GM19351 (cell line): ENCODE data around the gene NEU1.
A peak's percentile ranks its signal among the peaks of the same experiment; 100 is the strongest.
"Not testable (repeated sequence)": the region's sequence is repeated elsewhere in the genome, so short reads cannot be mapped to it uniquely, and the experiment has no call there.

Experiments
- ATAC-seq: cut with Tn5 transposase; IDR thresholded peaks from one replicate; pipeline ENCODE4 v1.9.1; 2021; ENCODE audit warnings: mild to moderate bottlenecking, moderate library complexity; ENCODE audit not compliant: unreplicated experiment

Gene NEU1

DNA sequence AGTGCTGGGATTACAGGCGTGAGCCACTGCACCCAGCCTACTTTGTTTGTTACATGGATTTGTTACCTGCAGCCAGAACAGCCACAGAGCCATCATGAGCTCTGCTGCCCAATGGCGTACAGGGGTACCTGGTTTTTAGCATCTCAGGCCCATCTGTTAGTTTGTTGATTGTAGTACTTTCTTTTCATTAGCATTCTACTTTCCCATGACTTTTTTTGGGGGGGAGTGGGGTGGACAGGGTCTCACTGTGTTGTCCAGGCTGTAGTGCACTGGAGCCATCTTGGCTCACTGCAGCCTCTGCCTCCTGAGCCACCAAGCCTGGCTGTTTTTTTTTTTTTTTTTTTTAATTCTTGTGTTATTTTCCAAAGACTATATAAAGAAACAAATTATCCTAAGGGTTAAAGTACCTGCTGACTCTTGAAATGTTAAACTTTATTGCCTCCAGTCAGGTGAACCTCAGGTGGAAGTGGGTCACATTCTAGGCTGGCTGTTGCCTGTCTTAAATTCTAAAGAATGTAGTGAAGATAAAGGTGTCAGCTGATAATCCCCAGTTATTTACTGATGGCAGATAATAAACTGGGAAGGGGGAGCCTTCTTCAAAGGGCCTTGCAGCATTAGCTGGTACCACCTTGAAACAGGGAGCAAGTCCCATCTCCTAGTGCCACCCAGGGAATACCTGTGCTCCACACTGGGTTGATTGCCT is 15.2 kb downstream of the NEU1 start:
- no peak for ATAC-seq

DNA sequence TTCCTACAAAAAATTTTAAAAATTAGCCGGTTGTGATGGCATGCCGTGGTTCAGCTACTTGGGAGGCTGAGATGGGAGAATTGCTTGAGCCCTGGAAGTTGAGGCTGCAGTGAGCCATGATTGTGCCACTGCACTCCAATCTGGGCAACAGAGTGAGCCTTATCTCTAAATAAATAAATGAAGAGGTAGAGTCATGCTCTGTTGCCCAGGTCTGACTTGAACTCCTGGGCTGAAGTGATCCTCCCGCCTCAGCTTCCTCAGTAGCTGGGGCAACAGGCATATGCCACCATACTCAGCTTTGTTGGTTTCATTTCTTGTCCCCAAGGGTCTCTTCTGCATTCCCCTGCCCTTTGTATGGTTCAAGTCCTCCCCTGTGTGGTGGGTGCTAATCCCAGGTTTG is 18.1 kb downstream of the NEU1 start:
- ATAC-seq, result no peak

DNA sequence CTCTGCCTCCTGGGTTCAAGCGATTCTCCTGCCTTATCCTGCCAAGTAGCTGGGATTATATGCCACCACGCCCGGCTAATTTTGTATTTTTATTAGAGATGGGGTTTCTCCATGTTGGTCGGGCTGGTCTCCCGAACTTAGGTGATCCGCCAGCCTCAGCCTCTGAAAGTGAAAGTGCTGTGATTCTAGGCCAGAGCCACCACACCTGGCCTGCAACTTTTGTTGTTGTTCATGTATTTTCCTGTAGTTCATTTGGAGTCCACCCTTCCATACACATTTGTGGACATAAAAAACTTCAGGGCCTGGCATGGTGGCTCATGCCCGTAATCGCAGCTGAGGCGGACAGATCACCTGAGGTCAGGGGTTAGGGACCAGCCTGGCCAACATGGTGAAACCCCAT is 20.6 kb downstream of the NEU1 start:
- no peak for ATAC-seq

DNA sequence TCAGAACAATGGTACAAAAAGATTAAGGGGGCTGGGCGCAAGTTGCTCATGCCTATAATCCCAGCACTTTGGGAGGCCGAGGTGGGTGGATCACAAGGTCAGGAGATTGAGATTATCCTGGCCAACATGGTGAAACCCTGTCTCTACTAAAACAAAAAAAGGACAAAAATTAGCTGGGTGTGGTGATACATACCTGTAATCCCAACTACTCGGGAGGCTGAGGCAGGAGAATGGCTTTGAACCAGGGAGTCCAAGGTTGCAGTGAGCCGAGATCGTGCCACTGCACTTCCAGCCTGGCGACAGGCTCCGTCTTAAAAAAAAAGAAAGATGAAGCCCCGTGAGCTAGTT is 22.9 kb downstream of the NEU1 start:
- not testable (repeated sequence) for ATAC-seq

DNA sequence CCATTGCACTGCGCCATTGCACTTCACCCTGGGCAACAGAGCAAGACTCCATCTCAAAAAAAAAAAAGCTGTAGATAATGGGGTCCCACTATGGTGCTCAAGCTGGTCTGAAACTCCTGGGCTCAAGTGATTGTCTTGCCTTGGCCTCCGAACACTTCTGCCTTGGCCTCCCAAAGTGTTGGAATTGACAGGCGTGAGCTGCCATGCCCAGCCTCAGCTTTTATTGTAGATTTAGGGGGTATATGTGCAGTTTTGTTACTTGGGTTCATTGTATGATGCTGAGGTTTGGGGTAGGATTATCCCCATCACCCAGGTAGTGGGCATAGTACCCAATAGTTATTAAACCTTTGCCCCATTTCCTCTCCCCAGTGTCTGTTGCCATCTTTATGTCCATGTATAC is 23.7 kb downstream of the NEU1 start:
- ATAC-seq, result no peak

DNA sequence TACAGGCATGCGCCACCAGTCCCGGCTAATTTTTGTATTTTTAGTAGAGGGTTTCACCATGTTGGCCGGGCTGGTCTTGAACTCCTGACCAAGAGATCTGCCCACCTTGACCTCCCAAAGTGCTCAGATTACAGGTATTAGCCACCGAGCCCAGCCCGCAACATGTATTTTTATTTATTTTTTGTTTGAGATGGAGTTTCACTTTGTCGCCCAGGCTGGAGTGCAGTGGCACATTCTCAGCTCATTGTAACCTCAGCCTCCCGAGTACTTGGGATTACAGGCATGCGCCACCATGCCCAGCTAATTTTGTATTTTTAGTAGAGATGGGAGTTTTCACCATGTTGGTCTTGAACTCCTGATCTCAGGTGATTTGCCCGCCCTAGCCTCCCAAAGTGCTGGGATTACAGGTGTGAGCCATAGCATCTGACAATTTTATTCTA is 24.5 kb downstream of the NEU1 start:
- ATAC-seq, result not testable (repeated sequence)

DNA sequence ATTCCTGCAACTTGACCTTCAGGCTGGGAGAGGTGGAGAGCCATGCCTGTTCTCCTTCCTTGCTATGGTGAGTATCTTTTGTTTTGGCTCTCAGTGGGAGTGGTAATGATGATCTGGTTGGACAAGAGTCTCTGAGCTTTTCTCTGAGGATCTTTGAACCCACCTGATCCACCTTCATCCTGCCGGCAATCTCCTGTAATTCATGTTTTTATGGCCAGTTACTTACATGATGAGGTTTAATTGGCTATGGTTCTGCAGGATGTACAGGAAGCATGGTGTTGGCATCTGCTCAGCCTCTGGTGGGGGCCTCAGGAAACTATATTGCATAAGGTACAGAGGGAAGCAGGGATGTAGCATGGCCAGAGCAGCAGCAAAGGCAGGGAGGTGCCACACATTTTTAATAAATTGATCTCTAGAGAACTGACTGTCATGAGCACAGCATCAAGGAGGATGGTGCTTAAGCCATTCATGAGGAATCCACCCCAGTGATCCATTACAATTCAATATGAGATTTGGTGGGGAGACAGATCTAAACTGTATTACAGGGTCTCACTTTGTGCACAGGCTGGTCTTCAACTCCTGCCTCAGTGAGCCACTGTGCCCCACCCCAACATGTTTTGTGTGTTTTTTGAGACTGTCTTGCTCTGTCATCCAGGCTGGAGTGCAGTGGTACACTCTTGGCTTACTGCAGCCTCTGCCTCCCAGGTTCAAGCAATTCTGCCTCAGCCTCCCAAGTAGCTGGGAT is 25.1 kb downstream of the NEU1 start:
- no peak for ATAC-seq

DNA sequence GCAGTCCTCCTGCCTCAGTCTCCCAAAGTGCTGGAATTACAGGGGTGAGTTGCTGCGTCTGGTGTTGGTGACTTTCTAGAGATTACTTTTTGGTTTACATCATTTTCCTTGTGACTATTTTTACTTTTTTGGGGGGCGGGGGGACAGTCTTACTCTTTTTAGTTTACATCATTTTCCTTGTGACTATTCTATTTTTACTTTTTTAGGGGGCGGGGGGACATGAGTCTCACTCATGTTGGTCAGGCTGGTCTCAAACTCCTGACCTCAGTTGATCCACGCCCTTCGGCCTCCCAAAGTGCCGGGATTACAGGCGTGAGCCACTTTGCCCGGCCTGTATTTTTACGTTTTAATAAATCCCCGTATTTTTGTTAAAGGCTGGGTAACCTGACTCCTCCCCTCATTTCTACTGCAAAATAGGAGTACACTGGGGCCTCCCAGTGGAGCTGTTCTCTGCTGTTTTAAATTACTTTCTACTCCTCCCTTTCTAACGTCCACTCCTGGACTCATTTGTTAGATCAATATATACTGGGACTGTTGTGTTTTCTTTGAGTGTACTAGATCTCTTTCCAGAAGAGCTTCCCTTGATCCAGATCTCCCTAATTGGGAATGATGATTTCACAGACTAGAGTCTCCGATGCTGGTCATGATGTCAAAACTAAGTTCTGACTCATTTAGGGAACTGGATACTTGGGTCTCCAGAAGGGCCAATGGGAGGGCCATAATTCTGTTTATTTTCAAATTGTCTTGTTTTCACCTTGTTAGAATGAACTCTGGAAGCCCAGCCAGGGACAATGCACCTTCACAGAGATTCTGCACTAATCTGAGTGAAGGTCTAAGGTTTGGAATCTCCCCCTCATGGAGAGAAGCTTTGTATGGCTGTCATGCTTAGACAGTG is 25.9 kb downstream of the NEU1 start:
- ATAC-seq, result no peak

DNA sequence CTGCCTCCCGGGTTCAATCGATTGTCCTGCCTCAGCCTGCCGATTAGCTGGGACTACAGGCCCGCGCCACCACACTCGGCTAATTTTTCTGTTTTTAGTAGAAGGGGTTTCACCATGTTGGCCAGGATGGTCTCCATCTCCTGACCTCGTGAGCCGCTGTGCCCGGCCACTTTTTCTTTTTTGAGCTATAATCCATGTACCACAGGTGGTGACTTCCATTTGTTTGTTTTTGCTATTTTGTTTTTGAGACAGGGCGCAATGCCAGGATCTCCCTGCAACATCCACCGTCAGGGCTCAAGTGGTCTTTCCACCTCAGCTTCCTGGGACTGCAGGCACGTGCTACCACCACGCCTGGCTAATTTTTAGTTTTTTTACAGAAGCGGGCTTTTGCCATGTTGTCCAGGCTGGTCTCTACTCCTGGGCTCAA is 26.6 kb downstream of the NEU1 start:
- ATAC-seq, result no peak

DNA sequence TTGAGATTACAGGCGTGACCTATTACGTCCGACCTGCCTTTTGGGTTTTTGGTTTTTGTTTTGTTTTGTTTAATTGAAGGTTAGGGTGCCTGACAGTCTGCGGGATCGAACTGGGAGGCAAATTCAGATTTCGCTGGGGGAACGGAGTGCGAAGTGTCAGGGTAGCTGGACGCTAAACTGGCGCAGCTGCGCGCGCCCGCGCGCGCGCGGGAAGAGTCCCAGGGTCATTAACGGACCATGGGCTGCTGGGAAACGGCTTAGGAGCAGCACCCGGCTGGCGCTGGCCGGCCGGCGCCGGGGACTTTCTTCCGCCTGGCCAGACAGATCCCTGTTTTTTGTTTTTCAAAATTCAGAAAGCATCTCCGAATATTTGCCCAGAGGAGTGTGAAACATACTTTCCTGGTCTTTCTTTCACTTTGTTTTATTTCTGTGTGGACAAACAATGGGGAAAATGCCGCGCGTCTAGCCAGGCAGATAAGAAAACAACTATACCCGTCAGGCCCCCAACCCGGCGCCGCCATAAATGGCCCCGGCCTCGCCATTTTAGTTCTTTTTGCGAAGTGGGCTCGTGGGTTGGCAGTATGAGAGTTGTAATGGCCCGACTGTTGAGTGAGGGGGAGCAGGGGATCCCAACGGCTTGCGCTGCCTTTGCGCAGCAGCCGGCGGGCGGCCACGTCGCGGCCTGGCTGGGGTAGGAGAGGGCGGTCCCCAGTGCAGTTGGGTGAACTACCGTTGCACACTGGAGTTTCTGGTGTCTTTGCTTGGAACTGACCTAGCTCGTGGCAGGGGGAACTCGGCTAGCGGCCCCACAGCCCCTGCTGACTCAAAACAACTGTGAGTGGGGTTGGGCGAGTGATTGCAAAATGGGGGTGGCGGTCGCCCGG is 28.0 kb downstream of the NEU1 start:
- no peak for ATAC-seq

DNA sequence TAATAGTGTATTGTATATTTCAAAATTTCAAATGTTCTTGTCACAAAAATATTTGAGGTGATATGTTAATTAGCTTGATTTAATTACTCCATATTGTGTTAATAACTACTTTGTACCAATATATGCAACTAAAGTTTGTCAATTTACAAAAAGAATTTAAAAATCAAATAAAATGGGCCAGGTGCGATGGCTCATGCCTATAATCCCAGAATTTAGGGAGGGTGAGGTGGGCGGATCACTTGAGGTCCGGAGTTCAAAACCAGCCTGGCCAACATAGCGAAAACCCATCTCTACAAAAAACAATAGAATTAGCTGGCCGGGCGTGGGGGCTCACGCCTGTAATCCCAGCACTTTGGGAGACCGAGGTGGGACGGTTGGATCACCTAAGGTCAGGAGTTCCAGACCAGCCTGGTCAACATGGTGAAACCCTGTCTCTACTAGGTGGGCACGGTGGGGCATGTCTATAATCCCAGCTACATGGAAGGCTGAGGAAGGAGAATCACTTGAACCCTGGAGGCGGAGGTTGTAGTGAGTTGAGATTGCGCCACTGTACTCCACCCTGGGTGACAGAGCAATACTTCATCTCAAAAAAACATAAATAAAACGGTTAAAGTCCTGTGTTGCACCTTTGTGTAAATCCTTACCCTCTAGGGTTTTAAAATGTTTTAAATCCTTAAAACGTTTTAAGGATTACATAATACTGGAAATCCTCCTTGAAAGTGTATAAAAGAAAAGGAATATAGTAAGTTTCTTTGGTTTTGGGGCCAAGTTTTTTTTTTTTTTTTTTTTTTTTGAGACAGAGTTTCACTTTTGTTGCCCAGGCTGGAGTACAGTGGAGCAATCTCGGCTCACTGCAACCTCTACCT is 31.0 kb downstream of the NEU1 start:
- no peak for ATAC-seq

DNA sequence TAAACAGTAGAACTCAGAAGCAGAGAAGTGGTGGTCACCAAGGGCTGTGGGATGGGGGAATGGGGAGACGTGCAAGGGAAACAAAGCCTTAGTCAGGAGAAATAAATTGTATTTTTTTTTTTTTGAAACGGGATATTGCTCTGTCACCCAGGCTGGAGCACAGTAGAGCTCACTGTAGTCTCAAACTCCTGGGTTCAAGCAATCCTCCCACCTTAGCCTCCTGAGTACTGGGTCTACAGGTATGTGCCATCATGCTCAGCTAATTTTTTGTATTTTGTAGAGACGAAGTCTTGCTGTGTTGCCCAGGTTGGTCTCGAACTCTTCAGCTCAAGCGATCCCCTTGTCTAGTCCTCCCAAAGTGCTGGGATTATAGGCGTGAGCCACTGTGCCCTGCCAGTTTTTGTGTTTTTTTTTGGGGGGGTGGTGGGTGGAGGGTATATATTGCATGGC is 31.7 kb downstream of the NEU1 start:
- ATAC-seq, result no peak

DNA sequence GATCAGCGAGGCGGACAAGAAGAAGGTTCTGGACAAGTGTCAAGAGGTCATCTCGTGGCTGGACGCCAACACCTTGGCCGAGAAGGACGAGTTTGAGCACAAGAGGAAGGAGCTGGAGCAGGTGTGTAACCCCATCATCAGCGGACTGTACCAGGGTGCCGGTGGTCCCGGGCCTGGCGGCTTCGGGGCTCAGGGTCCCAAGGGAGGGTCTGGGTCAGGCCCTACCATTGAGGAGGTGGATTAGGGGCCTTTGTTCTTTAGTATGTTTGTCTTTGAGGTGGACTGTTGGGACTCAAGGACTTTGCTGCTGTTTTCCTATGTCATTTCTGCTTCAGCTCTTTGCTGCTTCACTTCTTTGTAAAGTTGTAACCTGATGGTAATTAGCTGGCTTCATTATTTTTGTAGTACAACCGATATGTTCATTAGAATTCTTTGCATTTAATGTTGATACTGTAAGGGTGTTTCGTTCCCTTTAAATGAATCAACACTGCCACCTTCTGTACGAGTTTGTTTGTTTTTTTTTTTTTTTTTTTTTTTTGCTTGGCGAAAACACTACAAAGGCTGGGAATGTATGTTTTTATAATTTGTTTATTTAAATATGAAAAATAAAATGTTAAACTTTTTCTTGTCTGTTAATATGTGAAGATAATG is 32.9 kb downstream of the NEU1 start:
- ATAC-seq, result no peak

DNA sequence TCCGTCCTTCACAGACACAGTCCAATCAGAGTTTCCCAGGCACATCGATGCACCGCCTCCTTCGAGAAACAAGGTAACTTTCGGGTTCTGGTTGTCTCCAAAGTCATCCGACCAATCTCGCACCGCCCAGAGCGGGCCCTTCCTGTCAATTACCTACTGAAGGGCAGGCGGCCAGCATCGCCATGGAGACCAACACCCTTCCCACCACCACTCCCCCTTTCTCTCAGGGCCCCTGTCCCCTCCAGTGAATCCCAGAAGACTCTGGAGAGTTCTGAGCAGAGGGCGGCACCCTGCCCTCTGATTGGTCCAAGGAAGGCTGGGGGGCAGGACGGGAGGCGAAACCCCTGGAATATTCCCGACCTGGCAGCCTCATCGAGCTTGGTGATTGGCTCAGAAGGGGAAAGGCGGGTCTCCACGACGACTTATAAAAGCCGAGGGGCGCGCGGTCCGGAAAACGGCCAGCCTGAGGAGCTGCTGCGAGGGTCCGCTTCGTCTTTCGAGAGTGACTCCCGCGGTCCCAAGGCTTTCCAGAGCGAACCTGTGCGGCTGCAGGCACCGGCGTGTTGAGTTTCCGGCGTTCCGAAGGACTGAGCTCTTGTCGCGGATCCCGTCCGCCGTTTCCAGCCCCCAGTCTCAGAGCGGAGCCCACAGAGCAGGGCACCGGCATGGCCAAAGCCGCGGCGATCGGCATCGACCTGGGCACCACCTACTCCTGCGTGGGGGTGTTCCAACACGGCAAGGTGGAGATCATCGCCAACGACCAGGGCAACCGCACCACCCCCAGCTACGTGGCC is 35.1 kb downstream of the NEU1 start, which contains the start of gene HSPA1B:
Gene HSPA1B, plus strand, starts transcription at position 453 of the 794 bp plus-strand sequence. Its CDS starts 213 bp downstream, at position 666.
- ATAC-seq, result peak; percentile 66

DNA sequence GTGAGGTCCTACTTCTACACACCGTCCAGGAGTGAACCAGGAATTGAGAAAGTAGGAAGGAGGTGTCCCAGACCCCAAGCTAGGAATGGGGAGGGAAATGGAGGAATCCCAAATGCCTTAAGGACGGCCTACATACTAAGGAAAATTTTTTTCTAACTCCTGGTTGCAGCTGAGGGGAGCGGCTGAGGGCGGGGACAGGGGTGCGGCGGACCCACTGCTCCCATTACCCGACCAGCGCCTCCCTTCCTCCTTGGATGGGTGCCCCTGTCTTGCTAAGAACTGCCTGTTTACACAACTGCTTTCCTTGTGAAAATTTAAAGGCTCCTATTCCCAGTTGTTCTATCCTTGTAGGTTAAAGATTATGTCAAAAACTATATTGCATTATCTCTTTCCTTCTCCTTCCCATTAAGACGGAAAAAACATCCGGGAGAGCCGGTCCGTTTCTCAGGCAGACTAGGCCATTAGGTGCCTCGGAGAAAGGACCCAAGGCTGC is 35.8 kb downstream of the NEU1 start:
- peak; percentile 13 for ATAC-seq

DNA sequence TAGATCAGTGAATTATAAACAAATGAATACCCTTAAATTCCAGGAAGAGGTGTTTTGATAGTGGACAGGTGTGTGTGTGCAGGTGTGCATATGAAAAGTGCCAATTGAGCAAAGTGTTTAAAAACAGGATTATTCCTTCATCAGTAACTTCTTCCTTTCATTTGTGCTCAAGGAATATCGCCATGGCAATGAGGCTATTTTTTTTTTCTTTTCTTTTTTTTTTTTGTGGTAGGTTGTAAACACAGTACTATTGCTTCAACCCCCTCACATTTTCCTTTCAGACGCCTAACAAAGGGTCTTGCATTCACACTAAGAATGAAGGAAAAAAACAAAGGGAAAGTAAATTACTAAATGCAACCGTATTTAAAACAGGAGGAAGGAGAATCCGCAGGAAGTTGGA is 37.1 kb downstream of the NEU1 start:
- no peak for ATAC-seq

DNA sequence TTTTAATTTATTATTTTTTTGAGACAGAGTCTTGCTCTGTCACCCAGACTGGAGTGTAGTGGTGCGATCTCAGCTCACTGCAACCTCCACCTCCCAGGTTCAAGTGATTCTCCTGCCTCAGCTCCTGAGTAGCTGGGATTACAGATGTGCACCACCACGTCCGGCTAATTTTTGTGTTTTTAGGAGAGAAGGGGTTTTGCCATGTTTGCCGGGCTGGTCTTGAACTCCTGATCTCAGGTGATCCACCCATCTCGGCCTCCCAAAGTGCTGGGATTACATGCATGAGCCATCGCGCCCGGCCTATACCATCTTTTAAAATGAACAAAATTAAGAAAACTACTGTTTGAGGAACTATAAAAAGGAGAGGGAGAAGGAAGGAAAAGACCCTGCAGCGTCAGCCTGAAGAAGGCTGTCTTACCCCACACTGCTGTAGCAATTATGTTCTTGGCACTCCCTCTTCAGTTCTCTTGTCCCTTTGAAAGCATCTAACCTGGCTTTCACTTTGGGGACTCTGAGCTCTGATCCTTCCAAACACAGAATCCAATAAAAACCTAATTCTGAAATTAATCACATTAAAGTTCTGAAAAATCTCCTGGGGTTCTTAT is 38.9 kb downstream of the NEU1 start:
- not testable (repeated sequence) for ATAC-seq
